SU-DHL-6 (cell line): ENCODE data around the gene KREMEN1.

ENCODE experiments used
- EZH2phosphoT487 ChIP-seq: fragments of 200-600 bp; sonication (generic), shearing (Covaris generic); conservative IDR thresholded peaks from 2 replicates; pipeline ENCODE4 v1.6.1; 2018; ENCODE audit warnings: mild to moderate bottlenecking, antibody characterized with exemption, low read length, moderate library complexity, mixed read lengths
- TF ChIP-seq, protein P1 (sequence below): fragments of 200-600 bp; sonication (generic); IDR thresholded peaks from one replicate; pipeline ENCODE4 v1.5.1; 2017; ENCODE audit warnings: antibody characterized with exemption, mild to moderate bottlenecking, low read length, moderate library complexity; ENCODE audit not compliant: insufficient read depth, poor library complexity, severe bottlenecking

DNA sequence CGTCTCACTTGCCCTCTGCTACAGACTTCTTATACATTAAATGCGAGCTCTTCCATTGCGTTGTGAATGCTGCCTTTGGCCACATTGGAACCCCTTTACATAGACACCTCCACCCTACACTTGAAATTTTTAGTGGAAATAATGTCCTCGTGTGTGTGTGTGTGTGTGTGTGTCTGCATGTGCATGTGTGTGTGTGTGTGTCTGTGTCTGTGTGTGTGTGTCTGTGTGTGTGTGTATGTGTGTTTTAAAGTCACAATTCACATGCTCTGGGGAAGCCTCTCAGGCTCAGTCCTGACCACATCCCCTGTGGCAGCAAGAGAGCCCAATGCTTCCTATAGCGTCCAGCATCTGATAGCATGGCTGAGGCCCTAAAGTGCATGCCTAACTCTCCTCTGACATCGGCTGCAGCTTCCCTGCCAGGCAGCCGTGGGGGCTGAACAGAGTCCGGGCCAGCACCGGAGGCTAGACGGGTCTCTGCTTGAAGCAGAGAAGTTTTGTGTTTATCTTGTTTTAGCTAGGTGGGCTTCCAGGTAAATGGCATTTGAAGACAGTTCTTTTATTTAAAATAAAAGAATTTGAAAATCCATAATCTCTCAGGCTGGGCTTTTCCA lies 68.3 kb downstream of the KREMEN1 start:
- TF ChIP-seq, protein P1, sequence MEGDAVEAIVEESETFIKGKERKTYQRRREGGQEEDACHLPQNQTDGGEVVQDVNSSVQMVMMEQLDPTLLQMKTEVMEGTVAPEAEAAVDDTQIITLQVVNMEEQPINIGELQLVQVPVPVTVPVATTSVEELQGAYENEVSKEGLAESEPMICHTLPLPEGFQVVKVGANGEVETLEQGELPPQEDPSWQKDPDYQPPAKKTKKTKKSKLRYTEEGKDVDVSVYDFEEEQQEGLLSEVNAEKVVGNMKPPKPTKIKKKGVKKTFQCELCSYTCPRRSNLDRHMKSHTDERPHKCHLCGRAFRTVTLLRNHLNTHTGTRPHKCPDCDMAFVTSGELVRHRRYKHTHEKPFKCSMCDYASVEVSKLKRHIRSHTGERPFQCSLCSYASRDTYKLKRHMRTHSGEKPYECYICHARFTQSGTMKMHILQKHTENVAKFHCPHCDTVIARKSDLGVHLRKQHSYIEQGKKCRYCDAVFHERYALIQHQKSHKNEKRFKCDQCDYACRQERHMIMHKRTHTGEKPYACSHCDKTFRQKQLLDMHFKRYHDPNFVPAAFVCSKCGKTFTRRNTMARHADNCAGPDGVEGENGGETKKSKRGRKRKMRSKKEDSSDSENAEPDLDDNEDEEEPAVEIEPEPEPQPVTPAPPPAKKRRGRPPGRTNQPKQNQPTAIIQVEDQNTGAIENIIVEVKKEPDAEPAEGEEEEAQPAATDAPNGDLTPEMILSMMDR: no peak
- no peak for TF ChIP-seq EZH2phosphoT487
